NB4 (cell line): Measurements from ENCODE around the gene OPRM1.
"Not testable (repeated sequence)": the region's sequence is repeated elsewhere in the genome, so short reads cannot be mapped to it uniquely, and the experiment has no call there.

Source experiments
- DNase-seq: peaks from one replicate; pipeline ENCODE4 v3.0.0; 2010; ENCODE audit warnings: low read depth
- H3K4me3 ChIP-seq: one replicate; pipeline ENCODE4 v1.5.1; 2011; ENCODE audit warnings: mild to moderate bottlenecking, low read depth, low read length, moderate library complexity
- CTCF ChIP-seq: IDR thresholded peaks from one replicate; pipeline ENCODE4 v1.5.1; 2012; ENCODE audit warnings: low read depth, low read length
- MYC ChIP-seq: IDR thresholded peaks from 2 replicates; pipeline ENCODE4 v1.6.1; 2011; ENCODE audit warnings: low read depth, low read length
- POLR2A ChIP-seq: IDR thresholded peaks from 2 replicates; pipeline ENCODE4 v1.6.1; 2011; ENCODE audit warnings: mild to moderate bottlenecking; ENCODE audit not compliant: insufficient read length; ENCODE audit errors: extremely low read depth
- TF ChIP-seq, protein P1 (sequence below): IDR thresholded peaks from 2 replicates; pipeline ENCODE4 v1.6.1; 2011; ENCODE audit warnings: low read depth, low read length

OPRM1 gene

DNA sequence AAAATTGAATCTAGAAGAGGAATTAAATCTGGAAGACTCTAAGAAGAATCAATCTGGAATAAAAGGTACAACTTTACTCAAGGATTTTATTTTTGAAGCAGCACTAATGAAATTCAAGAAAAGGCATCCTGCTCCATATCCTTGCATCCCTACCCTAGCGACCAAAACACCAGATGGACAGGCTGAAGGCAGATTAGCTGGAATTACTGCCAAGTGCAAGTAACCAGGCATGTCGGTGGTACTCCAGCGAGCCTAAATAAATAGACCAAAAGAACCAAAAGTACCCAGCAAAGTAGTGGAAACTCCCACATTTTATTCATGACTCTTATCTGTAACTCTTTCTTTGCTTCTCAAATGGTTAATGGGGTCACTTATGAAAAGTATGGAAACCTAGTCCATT, 21.0 kb downstream of the OPRM1 start:
- H3K4me3 ChIP-seq, result no peak overlapping the region
- DNase-seq, result no peak
- TF ChIP-seq CTCF (no peak), POLR2A (no peak), MYC (no peak)

- DNase-seq, result no peak
- TF ChIP-seq, protein P1, sequence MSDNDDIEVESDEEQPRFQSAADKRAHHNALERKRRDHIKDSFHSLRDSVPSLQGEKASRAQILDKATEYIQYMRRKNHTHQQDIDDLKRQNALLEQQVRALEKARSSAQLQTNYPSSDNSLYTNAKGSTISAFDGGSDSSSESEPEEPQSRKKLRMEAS, result no peak
- TF ChIP-seq POLR2A (no peak), CTCF (no peak), MYC (no peak)
- no peak overlapping the region for H3K4me3 ChIP-seq
These were observed 31.0 kb downstream of the OPRM1 start for GRCh38 chr6:154070041-154070440.

- no peak for DNase-seq
- TF ChIP-seq, protein P1, result no peak
- no peak for TF ChIP-seq CTCF
- TF ChIP-seq MYC, result no peak
- TF ChIP-seq POLR2A, result no peak
- no peak overlapping the region for H3K4me3 ChIP-seq
These were observed 31.6 kb downstream of the OPRM1 start for GRCh38 chr6:154070657-154071056.

- no peak overlapping the region for H3K4me3 ChIP-seq
- no peak for TF ChIP-seq CTCF
- TF ChIP-seq MYC, result no peak
- TF ChIP-seq, protein P1, result no peak
- no peak for TF ChIP-seq POLR2A
- no peak for DNase-seq
These were observed 32.2 kb downstream of the OPRM1 start for GRCh38 chr6:154071236-154071635.

DNA sequence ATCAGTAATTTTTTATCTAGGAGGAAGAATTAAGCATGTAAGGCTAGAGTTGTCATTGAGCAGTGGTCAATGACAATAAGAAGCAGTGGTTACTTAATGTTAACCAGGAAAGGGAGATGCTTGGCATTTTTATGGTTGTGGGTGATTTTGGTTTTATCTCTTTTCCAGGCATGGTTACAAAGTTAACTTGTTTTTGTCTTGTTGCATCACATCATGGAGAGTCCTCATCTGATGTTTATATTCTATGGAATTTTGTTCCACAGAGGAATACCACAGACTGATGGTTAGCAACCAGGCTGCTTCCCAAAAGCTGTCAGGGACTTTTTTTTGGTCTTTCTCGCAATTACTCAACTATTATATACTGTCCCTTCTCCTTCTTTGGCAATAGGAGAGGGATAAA, 32.7 kb downstream of the OPRM1 start:
- no peak for DNase-seq
- H3K4me3 ChIP-seq, result no peak overlapping the region
- TF ChIP-seq CTCF (no peak), POLR2A (no peak), MYC (no peak)
- TF ChIP-seq, protein P1, result no peak

GRCh38 chr6:154078596-154078995, 39.6 kb downstream of the OPRM1 start:
- DNase-seq, H3K4me3 ChIP-seq: not testable (repeated sequence)
